ENCODE results near the gene PLA2G2D.

PLA2G2D gene

GRCh38 chr1:20112279-20113000, 6.9 kb downstream of the PLA2G2D start:
- no peak for DNase-seq

GRCh38 chr1:20111452-20111851, 7.9 kb downstream of the PLA2G2D start:
- DNase-seq: no peak

DNA sequence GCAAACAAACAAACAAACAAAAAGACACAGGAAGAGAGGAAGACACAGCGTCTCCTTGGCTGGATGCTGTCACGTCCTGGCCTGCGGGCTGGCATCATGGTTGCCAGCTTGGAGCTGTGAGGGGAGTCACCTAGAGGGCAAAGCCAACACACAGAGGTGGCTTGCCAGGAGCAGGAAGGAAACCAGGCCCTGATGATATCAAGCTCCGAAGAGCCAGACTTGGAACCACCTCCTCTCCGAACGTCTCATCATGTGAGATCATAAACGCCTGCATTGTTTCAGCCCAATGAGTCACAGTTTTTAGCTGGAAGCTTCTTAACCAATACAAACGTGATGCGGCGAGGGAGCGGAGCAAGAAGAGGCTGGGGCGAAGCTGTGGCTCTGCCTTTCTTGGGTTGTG, 8.7 kb downstream of the PLA2G2D start:
- DNase-seq: no peak

GRCh38 chr1:20109223-20109856, 10.0 kb downstream of the PLA2G2D start:
- no peak for DNase-seq

DNA sequence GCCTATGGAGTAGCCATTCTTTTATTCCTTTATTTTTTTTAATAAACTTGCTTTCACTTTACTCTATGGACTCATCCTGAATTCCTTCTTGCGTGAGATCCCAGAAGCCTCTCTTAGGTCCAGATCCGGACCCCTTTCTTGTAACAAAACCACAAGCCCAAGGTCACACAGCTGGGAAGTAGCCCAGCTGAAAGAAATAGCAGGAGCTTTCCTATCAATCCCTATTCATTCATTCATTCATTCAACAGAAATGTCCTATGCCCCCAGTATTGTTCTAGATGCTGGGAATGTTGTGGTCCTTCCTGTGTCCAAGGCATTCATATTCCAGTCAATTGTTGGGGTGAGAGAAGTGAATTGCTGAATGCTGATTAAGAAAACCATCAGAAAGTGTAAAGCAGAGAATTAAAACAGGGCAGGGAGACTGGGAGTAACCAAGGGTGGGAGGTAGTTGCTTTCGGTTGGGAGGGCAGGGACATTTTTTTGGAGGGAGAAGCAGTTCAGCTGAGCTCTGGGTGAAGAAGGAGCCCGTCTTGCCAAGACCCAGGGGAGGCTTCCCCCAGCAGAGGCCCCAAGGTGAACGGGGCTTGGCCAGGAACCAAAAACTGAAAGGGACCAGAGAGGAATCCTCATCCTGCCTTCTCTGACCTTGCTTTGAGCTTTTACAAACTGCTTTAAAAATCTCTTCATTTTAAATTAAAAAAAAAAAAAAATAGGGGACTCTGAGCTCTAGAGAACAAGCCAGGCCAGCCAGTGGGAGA, 10.8 kb downstream of the PLA2G2D start:
- DNase-seq: no peak

DNA sequence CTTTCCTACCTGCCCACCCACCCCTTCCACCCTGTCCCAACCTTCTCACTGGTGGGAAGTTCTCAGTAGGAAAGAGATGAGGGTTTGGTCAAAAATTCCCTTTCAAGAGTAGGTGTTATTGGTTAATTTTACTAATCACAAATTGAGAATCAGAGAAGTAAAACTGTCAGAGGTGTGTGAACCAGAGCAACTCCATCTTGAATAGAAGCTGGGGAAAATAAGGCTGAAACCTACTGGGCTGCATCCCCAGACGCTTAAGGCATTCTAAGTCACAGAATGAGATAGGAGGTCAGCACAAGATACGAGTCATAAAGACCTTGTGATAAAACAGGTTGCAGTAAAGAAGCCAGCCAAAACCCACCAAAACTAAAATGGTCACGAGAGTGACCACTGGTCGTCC, 11.5 kb downstream of the PLA2G2D start:
- no peak for DNase-seq

- DNase-seq: no peak
Measured at GRCh38 chr1:20107351-20107750, 12.0 kb downstream of the PLA2G2D start.

GRCh38 chr1:20105856-20106255, 13.5 kb downstream of the PLA2G2D start:
- DNase-seq: no peak

DNA sequence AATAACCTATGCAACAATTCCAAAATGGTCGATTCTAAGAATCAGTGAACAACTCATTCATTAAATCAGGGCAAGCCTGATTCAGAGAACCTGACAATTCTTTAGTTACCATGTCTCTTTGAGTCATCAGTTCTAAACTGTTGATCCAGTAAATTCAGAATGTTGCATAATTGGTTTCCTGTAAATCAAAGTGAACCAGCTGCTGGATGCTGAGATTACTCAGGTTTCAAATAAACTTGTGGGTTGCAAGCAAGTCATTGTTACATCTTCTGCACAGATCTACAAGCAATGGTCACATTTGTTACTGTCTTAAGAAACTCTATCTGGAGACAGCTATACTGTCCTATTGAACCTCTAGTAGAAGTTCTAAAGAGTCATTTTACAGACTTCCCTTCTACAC, 16.5 kb downstream of the PLA2G2D start:
- no peak for DNase-seq

DNA sequence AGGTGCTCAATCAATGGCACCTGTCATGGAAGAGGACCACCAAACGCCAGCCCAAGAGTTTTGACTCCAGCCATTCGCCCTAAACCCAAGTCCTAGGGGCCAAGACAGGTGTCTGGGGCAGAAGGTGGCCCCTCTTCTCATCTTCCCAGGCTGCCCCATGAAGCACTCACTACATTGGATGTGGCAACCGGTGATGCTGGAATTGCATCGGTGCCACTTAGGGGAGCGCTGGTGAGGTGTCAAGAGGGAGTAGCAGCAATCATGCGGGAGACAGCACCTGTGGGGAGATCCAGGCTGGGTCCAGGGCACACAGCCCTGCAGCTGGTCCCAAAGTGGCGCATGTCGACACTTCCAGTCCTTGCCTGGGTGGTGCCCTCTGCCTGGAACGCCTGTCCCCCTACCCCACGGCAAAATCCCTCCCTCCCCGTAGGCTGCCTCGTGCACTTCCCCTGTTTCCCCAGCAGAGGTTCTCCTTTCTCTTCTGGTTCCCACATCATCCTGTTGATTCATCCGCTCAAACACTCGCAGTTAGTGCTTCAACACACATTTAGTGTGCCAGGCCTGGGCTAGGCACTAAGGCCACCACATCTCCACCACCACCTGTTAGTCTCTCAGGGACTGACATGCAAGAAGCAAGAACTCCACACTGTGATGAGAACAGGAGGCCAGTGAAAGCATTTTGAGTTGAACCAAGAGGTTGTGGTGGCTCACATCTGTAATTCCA, 18.5 kb downstream of the PLA2G2D start:
- peak; percentile 85 for DNase-seq

DNA sequence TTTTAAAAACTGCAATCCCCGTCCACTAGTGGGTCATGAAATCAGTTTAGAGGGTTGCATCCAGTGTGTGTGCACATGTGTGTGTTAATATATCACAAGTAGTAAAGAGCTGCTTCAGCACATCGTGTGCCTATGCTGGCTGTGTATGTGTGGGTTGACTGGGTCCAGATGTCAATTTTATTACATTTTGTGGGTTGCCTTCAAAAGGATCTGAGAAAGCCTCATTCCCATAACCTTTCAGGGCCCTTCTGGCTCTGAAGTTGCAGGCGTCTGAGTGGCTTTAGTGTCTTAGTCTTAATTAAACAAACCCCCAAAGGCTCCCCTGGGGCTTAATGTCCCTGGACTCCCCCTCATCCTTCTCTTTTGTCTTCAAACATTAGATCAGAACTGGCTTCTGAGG, 19.8 kb downstream of the PLA2G2D start:
- DNase-seq: no peak

DNA sequence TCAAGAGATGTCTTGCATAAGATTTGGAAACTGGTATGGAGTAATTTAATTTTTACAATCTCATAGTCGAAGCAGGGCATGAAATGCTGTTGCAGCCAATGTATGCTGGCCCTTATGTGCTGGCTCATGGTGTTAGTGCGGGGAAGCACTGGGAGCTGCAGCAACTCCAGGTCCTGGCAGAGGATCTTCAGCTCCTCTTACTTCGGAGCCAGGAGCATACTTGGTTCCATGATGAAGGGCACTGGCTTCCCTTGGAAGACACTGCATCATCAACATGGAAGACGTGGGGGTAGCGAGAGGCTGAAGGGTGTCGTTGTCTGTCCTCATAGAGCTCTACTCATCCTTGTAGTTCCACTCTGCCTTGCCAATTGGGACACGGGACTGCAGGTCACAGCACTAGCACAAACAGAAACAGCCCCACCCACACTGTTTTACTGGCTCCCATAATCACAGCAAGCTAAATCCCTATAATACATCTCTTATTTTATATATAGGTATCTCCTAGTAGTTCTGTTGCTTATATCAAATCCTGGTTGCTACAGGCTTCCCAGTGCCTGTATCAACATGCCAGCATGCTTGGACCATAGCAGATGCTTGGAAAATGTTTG, 22.4 kb downstream of the PLA2G2D start:
- DNase-seq: no peak

- peak; percentile 26 for DNase-seq
Measured at GRCh38 chr1:20095564-20096434, 23.5 kb downstream of the PLA2G2D start.

- DNase-seq: no peak
Measured at GRCh38 chr1:20093940-20094391, 25.4 kb downstream of the PLA2G2D start.

DNA sequence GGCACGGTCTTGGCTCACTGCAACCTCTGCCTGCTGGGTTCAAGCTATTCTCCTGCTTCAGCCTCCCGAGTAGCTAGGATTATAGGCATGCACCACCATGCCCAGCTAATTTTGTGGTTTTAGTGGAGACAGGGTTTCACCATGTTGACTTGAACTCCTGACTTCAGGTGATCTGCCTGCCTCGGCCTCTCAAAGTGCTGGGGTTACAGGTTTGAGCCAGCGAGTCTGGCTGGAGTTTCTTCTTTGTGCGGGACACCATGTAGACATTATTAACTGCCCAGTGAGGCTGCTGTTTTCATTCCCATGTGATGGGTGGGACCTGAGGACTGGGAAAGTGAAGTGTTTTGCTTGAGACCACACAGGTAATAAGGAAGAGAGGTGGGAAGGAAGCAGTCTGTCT, 26.0 kb downstream of the PLA2G2D start:
- DNase-seq: no peak

GRCh38 chr1:20090641-20091040, 28.7 kb downstream of the PLA2G2D start:
- no peak for DNase-seq

GRCh38 chr1:20090119-20090518, 29.2 kb downstream of the PLA2G2D start:
- DNase-seq: no peak

GRCh38 chr1:20089328-20090077, 29.8 kb downstream of the PLA2G2D start:
- DNase-seq: no peak

- DNase-seq: no peak
Measured at GRCh38 chr1:20087668-20088067, 31.7 kb downstream of the PLA2G2D start.

DNA sequence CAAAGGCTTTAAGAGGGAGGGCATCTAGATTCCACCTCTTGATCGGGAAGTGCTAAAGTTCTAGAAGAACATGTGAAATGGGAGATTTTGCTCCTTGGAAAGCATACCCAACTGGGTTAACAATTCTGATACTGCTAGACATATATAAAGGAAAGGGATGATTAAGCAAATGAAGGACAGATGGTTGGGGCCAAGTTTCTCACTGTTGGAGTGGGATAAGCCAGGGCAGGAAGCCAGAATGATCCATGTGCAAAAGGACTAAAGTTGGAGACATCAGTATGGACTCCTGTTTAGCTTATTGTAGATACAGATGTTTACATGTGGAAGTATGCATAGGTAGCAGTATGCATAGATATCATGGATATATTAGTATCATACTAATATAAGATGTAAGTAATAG, 32.5 kb downstream of the PLA2G2D start:
- DNase-seq: no peak
